Stimulated activated CD8-positive, alpha-beta memory T cell treated with anti-CD3 and anti-CD28 coated beads, Interleukin-15, amount 100 ng/mL, for 4 hours (primary cell): ENCODE measurements around the gene ADAMTS15.

Source experiments
- DNase-seq, 2 donors: peaks; one replicate each; pipeline ENCODE4 v3.0.0-alpha.2; 2020; ENCODE audit warnings: low read depth in 2 of 2

ADAMTS15 gene, protein sequence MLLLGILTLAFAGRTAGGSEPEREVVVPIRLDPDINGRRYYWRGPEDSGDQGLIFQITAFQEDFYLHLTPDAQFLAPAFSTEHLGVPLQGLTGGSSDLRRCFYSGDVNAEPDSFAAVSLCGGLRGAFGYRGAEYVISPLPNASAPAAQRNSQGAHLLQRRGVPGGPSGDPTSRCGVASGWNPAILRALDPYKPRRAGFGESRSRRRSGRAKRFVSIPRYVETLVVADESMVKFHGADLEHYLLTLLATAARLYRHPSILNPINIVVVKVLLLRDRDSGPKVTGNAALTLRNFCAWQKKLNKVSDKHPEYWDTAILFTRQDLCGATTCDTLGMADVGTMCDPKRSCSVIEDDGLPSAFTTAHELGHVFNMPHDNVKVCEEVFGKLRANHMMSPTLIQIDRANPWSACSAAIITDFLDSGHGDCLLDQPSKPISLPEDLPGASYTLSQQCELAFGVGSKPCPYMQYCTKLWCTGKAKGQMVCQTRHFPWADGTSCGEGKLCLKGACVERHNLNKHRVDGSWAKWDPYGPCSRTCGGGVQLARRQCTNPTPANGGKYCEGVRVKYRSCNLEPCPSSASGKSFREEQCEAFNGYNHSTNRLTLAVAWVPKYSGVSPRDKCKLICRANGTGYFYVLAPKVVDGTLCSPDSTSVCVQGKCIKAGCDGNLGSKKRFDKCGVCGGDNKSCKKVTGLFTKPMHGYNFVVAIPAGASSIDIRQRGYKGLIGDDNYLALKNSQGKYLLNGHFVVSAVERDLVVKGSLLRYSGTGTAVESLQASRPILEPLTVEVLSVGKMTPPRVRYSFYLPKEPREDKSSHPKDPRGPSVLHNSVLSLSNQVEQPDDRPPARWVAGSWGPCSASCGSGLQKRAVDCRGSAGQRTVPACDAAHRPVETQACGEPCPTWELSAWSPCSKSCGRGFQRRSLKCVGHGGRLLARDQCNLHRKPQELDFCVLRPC

GRCh38 chr11:130448416-130449309, at the start of gene ADAMTS15:
ADAMTS15 (plus strand) TSS chr11:130448645; CDS start chr11:130448974, 329 bp downstream.
- DNase-seq, result no peak

- DNase-seq, result no peak
Measured at GRCh38 chr11:130399196-130399595, 49.2 kb upstream of the ADAMTS15 start.

DNA sequence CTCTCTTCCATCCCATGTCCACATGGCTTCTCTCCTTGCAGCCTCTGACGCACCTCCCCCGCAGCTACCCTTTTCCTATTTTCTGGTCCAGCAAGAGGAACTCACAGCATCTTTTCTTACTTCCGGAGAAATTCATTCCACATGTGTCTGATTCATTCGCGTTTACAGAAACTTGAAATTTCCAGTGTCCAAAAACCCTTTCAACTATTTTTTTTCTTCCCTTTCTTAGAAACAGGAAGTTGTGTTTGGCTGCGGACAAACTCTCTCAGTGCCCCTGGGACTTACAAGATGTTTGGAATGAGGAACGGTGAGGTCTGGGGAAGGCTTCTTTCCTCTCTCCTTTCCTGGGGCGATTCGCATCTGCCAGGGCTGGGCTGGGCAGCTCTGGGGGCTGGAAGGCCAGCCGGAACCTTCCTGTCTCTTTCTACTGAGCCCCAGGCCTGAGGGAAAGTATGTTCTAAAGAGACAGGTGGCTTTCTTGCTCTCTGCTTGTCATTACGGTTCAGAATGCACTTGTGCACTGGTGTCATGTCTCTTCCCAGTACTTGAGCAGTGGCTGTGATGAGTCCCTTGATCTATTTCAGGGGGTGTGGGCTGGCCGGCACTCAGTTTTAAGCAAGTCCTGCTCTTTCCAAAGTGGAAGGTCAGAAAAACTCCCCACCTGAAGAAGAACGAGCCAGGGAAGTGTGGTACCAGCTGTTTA, 47.5 kb upstream of the ADAMTS15 start:
- DNase-seq, result no peak

DNA sequence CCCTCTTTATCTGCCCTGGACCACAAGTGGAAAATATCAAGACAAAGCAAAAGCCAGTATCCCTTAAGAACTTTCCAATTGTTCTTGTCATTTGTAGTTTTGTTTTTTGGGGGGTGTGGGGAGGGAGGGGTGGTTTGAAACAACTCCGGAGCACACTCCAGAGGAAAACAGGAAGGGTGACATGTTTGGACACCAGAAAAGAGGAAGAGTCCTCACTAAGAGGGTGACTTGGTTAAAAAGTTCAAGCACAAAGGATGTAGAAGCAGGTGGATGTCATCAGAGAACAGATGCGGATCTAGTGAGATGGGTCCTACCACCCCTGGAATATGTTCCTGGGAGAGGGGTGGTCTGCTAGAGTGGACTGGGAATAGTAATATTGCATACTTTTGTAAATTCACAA, 45.9 kb upstream of the ADAMTS15 start:
- no peak for DNase-seq

GRCh38 chr11:130403271-130403804, 45.1 kb upstream of the ADAMTS15 start:
- no peak for DNase-seq

GRCh38 chr11:130403967-130404366, 44.5 kb upstream of the ADAMTS15 start:
- DNase-seq, result no peak

- no peak for DNase-seq
Measured at GRCh38 chr11:130404727-130405126, 43.7 kb upstream of the ADAMTS15 start.

- no peak for DNase-seq
Measured at GRCh38 chr11:130405428-130405827, 43.0 kb upstream of the ADAMTS15 start.

- DNase-seq, result no peak
Measured at GRCh38 chr11:130407978-130408377, 40.5 kb upstream of the ADAMTS15 start.

- no peak for DNase-seq
Measured at GRCh38 chr11:130408401-130408890, 40.0 kb upstream of the ADAMTS15 start.

- DNase-seq, result no peak
Measured at GRCh38 chr11:130408901-130409300, 39.5 kb upstream of the ADAMTS15 start.

DNA sequence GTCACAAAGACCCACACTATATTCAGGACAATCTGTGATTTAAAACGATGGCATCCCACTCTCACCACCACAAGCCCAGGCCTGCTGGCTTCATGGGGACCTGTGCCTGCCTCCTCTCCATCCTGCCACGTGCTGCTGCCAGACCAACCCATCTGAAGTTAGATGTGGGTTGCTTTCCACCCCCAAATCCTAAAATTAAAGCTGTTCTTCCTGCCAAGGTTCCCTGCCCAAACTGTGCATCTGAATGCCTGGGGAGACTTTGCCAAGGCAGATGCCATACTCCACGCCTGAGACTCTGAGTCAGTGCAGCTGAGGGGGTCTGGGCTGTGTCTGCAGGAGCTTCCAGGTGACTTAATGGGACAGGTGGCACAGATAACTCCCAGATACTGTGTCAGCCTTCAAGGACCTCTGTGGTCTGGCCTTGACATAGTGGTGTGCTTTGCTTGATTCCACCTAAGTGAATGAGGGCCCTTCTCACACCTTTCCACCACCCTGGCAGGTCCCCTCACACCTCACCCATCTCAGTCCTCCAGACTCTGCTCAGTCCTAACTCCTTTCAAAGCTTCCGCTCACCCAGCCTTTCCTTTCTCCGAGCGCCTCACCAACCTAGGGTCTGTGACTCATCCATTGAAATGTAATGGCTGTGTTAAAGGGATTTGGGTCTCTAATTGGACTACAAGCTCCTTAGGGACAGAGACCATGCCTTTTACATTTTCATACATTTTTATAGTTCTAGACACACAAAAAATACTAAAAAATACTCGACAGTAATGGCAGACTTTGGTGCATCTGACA, 38.7 kb upstream of the ADAMTS15 start:
- DNase-seq, result no peak

DNA sequence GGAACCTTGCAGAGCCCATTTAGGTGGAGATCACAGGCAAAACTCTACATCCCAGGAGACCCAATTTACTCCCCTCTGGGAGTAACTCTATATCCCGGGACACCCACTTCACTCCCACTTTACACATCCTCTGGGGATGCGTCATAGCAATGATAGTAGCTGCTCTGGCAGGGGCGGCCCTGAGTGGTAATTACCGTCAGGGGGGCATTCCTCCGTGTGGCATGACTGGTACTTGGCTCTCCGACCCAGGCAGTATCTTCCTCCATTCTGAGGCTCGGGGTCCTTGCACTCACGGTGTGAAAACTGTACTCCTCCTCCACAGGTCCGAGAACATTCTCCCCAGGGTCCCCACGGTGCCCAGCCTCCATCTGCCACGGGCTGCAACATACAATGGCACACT, 37.2 kb upstream of the ADAMTS15 start:
- no peak for DNase-seq

GRCh38 chr11:130413405-130414106, 34.9 kb upstream of the ADAMTS15 start:
- no peak for DNase-seq

DNA sequence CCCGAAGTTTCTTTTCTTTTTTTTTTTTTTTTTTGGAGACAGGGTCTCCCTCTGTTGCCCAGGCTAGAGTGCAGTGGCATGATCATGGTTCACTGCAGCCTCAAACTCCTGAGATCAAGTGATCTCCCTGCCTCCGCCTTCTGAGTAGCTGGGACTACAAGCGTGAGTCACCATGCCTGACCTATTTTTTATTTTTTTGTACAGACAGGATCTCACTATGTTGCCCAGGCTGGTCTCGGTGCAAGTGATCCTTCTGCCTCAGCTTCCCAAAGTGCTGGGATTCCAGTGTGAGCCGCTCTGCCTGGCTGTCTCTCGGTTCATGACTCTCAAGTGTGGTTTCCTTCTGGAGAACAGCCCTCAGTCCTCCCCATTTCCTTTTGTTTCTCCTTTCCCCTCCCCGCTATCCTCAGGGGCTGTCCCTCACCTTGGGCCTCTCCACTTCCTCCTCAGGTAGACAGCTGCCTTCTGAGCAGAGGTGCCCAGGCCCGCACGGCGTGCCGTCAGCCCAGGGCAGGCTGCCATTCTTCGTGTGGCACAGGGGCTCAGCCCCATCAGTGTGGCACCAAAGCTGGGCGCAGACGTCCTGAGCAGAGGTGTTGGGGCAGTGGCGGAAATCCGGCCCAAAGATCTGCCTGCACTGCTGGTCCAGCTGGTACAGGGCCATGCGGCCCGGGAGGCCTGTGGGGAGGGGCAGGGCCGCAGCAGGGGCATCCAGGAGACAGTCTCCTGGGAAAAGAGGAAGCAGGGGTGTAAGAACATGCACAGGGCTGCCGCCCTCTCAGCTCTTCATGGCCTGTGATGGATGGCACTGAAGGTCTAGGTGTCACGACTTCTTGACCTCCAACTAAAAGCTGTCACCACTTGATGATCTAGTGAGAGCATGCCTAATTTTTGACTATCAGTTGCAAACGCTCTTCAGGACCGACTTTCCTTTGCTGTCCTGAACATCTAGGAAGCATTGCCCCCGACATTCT, 34.1 kb upstream of the ADAMTS15 start:
- no peak for DNase-seq

- DNase-seq, result no peak
Measured at GRCh38 chr11:130415731-130416529, 32.5 kb upstream of the ADAMTS15 start.

DNA sequence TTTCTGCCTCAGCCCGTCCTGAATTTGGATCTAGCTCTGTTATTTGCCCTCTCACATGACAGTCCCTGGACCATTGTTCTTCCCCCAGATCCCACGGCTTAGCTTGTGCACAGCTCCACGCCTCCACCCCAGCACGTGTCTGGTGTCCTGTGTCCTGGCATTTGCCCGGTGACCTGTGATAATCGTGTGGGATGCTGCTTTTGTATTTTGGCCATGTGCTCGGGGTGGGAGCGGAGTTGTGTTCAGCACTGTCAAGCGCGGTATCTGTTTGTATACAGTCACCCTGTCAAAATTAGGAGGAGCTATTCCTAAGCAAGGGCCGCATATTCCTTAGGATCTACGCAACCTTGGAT, 31.9 kb upstream of the ADAMTS15 start:
- DNase-seq, result no peak
